Measurements from ENCODE around the gene TMTC4. TPM values are rescaled to one million over a fixed set of nuclear protein-coding genes. Genes with fewer than 3 reads are reported as not detected.

Gene TMTC4
- total RNA-seq, 1 experiment from 2014 or later: 45.5 TPM

- POLR2A ChIA-PET: no interaction called here
- Mint-ChIP-seq H3K27me3 (ENCODE audit: low read depth) (no peaks in the 10 kb centered on the region), H3K27ac (no peak overlapping the region), H3K4me3 (no peak overlapping the region), H3K36me3 (peaks cover 10% of the 10 kb centered on the region), H3K4me1 (no peaks in the 10 kb centered on the region), H3K9me3 (no peaks in the 10 kb centered on the region)
- no peak for DNase-seq (ENCODE audit: low spot score)
- no peak for ATAC-seq
- CTCF ChIA-PET: interaction anchor here (1.1 kb wide), 1 partner anchor 10 kb away, joined by 4 read pairs; no protein-coding TSS in a partner anchor
- TF ChIP-seq GABPB1 (CRISPR knock-in tag; IDR thresholded peaks at IDR 0.05): no peak
- TF ChIP-seq STAT6 (CRISPR knock-in tag; conservative IDR thresholded peaks at IDR 0.05; ENCODE audit: low read depth): no peak
- TF ChIP-seq HMGA2 (CRISPR knock-in tag; IDR thresholded peaks at IDR 0.05): no peak
- no peak for TF ChIP-seq ZMAT4 (CRISPR knock-in tag; IDR thresholded peaks at IDR 0.05)
- no peak for TF ChIP-seq MYBL2 (CRISPR knock-in tag; IDR thresholded peaks at IDR 0.05)
- TF ChIP-seq SOX15 (CRISPR knock-in tag; IDR thresholded peaks at IDR 0.05): no peak
- TF ChIP-seq ZNF532 (CRISPR knock-in tag; IDR thresholded peaks at IDR 0.05; ENCODE audit: borderline replicate concordance): no peak
- no peak for TF ChIP-seq E2F4 (CRISPR knock-in tag; IDR thresholded peaks at IDR 0.05; ENCODE audit: borderline replicate concordance, low read depth)
- no peak for TF ChIP-seq E2F1 (CRISPR knock-in tag; IDR thresholded peaks at IDR 0.05)
- TF ChIP-seq USF1 (CRISPR knock-in tag; IDR thresholded peaks at IDR 0.05): no peak
- no peak for TF ChIP-seq NR1H2 (CRISPR knock-in tag; IDR thresholded peaks at IDR 0.05)
- no peak for TF ChIP-seq SP1 (CRISPR knock-in tag; conservative IDR thresholded peaks at IDR 0.05)
- no peak for TF ChIP-seq USF2 (CRISPR knock-in tag; IDR thresholded peaks at IDR 0.05)
- no peak for TF ChIP-seq ETV6 (CRISPR knock-in tag; IDR thresholded peaks at IDR 0.05)
- no peak for TF ChIP-seq ATF3 (CRISPR knock-in tag; conservative IDR thresholded peaks at IDR 0.05)
- TF ChIP-seq CREB1 (CRISPR knock-in tag; IDR thresholded peaks at IDR 0.05): no peak
- no peak for TF ChIP-seq JUN (CRISPR knock-in tag; IDR thresholded peaks at IDR 0.05)
- no peak for TF ChIP-seq ATF6 (CRISPR knock-in tag; IDR thresholded peaks at IDR 0.05)
- TF ChIP-seq TCF7 (CRISPR knock-in tag; IDR thresholded peaks at IDR 0.05; ENCODE audit: low read depth): no peak
- no peak for TF ChIP-seq CBFB (CRISPR knock-in tag; IDR thresholded peaks at IDR 0.05; ENCODE audit: low read depth)
These were observed 69.5 kb downstream of the TMTC4 start for GRCh38 chr13:100604918-100605710.
